ENCODE results near the gene OR2T5.
"Not testable (repeated sequence)": the region's sequence is repeated elsewhere in the genome, so short reads cannot be mapped to it uniquely, and the experiment has no call there.

Gene OR2T5

GRCh38 chr1:248488289-248488688 lies at the start of gene OR2T5:
Gene OR2T5 (plus strand): TSS chr1:248488589. CDS start chr1:248488589, 0 bp downstream.
- not testable (repeated sequence) for DNase-seq (ENCODE audit: low read depth, low spot score)

GRCh38 chr1:248438668-248439067 lies 49.7 kb upstream of the OR2T5 start:
- not testable (repeated sequence) for DNase-seq (ENCODE audit: low read depth, low spot score)

GRCh38 chr1:248439283-248439682 lies 49.1 kb upstream of the OR2T5 start:
- not testable (repeated sequence) for DNase-seq (ENCODE audit: low read depth, low spot score)

- not testable (repeated sequence) for DNase-seq (ENCODE audit: low read depth, low spot score)
Observed at GRCh38 chr1:248442500-248443277, 45.7 kb upstream of the OR2T5 start.

- not testable (repeated sequence) for DNase-seq (ENCODE audit: low read depth, low spot score)
Observed at GRCh38 chr1:248444603-248445002, 43.8 kb upstream of the OR2T5 start.

GRCh38 chr1:248445399-248445798 lies 43.0 kb upstream of the OR2T5 start, which contains the start of gene OR2T2:
Gene OR2T2 (plus strand): TSS chr1:248445637. CDS start chr1:248452798, 7,161 bp downstream.
- not testable (repeated sequence) for DNase-seq (ENCODE audit: low read depth, low spot score)

- DNase-seq (ENCODE audit: low read depth, low spot score): not testable (repeated sequence)
Observed at GRCh38 chr1:248448409-248449074, 39.8 kb upstream of the OR2T5 start.

- DNase-seq (ENCODE audit: low read depth, low spot score): not testable (repeated sequence)
Observed at GRCh38 chr1:248449821-248450465, 38.4 kb upstream of the OR2T5 start.

- not testable (repeated sequence) for DNase-seq (ENCODE audit: low read depth, low spot score)
Observed at GRCh38 chr1:248450466-248451145, 37.8 kb upstream of the OR2T5 start.

GRCh38 chr1:248453619-248454018 lies 34.8 kb upstream of the OR2T5 start:
- not testable (repeated sequence) for DNase-seq (ENCODE audit: low read depth, low spot score)

GRCh38 chr1:248455045-248455444 lies 33.3 kb upstream of the OR2T5 start:
- not testable (repeated sequence) for DNase-seq (ENCODE audit: low read depth, low spot score)

- not testable (repeated sequence) for DNase-seq (ENCODE audit: low read depth, low spot score)
Observed at GRCh38 chr1:248456635-248457034, 31.8 kb upstream of the OR2T5 start.

GRCh38 chr1:248459117-248459516 lies 29.3 kb upstream of the OR2T5 start:
- DNase-seq (ENCODE audit: low read depth, low spot score): not testable (repeated sequence)

- no peak for DNase-seq (ENCODE audit: low read depth, low spot score)
Observed at GRCh38 chr1:248471154-248471553, 17.2 kb upstream of the OR2T5 start.

- DNase-seq (ENCODE audit: low read depth, low spot score): not testable (repeated sequence)
Observed at GRCh38 chr1:248472111-248472510, 16.3 kb upstream of the OR2T5 start.

GRCh38 chr1:248473051-248473450 lies 15.3 kb upstream of the OR2T5 start, which contains the start of gene OR2T3:
Gene OR2T3 (plus strand): TSS chr1:248473351. CDS start chr1:248473351, 0 bp downstream.
- DNase-seq (ENCODE audit: low read depth, low spot score): not testable (repeated sequence)

GRCh38 chr1:248475660-248476059 lies 12.7 kb upstream of the OR2T5 start:
- DNase-seq (ENCODE audit: low read depth, low spot score): not testable (repeated sequence)

- not testable (repeated sequence) for DNase-seq (ENCODE audit: low read depth, low spot score)
Observed at GRCh38 chr1:248481686-248482579, 6.5 kb upstream of the OR2T5 start.

GRCh38 chr1:248496661-248497060 lies 8.3 kb downstream of the OR2T5 start:
- DNase-seq (ENCODE audit: low read depth, low spot score): not testable (repeated sequence)

- not testable (repeated sequence) for DNase-seq (ENCODE audit: low read depth, low spot score)
Observed at GRCh38 chr1:248500305-248501035, 12.1 kb downstream of the OR2T5 start.
